Subcutaneous adipose tissue (tissue), 4 donors: Measurements from ENCODE around the gene TBCEL. TPM values are rescaled to one million over a fixed set of nuclear protein-coding genes. Genes with fewer than 3 reads are reported as not detected.

Source experiments
- CTCF ChIP-seq: fragments of 450-650 bp; IDR thresholded peaks from one replicate; pipeline ENCODE4 v1.5.1; 2016; ENCODE audit warnings: low read depth, mild to moderate bottlenecking, control low read depth, antibody characterized with exemption, moderate library complexity
- total RNA-seq, 4 donors: library from RNA; depleted of rRNA; stranded (reverse); fragments of >200 nt; gene quantifications; one replicate each; pipeline ENCODE4 v1.1.0, GENCODE V29; 2016

TBCEL gene
- total RNA-seq, 4 donors from 2014 or later, result 15.8 to 26.0 (median 18.2) TPM

GRCh38 chr11:121039971-121040613, 16.2 kb downstream of the TBCEL start:
- TF ChIP-seq CTCF, result no peak

- TF ChIP-seq CTCF, result no peak
Observed at GRCh38 chr11:121040614-121041002, 16.7 kb downstream of the TBCEL start.

DNA sequence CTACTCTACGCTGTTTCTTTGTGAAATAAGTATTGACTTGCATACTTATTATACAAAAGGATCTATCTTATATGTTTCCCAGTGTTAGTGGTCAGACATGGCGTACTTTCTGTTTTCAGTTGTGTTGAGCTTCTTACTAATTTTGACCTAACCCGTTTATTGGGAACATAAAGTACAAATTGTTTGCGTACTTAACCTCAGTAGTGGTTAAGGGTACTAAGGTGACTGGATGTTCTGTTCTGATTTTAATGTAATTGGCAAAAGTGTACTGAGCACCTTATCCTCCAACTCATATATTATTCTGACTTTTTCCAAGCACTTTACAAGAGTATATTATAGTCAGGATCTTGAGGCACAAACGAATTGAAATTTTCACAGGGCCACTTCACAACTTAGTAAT, 17.2 kb downstream of the TBCEL start:
- TF ChIP-seq CTCF, result no peak

- no peak for TF ChIP-seq CTCF
Observed at GRCh38 chr11:121042296-121042695, 18.4 kb downstream of the TBCEL start.

DNA sequence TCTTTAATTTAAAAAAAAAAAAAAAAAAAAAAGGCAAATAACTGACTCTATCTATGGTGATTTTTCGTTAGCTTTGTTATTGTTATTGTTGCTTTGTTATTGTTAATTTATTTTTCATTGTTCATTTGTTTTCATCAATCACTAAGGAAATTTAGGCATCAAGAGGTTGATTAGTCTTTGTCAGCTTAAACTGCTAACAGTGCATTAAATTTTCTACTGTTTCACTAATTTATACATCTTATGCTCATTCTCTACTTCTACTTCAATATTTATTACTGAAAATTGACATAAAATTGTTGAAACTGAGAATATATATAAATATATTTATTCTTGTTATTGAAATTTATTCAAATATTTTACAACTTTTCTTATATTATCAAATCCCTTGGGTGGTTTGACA, 24.0 kb downstream of the TBCEL start:
- TF ChIP-seq CTCF, result no peak

DNA sequence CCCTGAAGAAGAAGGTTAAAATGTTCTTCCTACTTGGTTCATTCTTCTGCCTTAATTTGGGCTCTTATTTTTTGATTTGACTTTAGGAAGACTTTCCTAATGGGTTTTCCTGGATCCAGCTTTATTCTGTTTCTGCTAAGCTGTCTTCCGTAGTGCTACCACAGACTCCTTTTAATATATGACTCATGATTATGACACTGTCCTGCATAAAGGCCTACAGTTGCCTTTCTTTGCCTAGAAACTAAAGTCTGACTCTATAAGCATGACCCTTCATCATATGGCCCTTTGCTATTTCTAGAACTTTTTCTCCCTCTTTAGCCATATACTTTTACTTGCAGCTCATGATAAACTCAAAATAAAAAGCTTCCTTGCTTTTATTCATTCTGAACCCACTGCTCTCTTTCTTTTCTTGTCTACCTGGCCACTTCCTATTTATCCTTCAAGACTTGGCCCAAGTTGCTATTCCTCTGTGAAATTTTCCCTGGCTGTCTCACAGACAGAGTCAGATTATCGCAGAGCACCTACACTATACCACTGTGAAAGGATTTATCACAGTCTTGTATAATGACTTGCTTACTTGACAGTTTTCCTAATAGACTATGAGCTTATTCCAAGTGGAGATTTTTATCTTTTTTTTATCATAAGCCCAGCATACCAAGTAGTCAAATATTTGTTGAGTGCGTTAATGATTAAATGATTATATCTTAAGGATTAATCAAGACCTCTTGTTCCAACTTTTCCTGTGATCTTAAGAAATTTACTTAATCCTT, 24.7 kb downstream of the TBCEL start:
- TF ChIP-seq CTCF, result no peak

GRCh38 chr11:121053244-121053643, 29.3 kb downstream of the TBCEL start:
- TF ChIP-seq CTCF, result no peak
